WTC11 (cell line): ENCODE data around the gene SUMO1. TPM values are rescaled to one million over a fixed set of nuclear protein-coding genes. Genes with fewer than 3 reads are reported as not detected.

Experiments used
- ATAC-seq: fragments of 200-7000 bp; cut with Tn5 transposase; 2 replicates; pipeline ENCODE4 v1.10.0; 2021; ENCODE audit warnings: mild to moderate bottlenecking, moderate library complexity
- CTCF ChIA-PET: fragments of 300-600 bp; sonication (Branson Sonifier 250); formaldehyde crosslinking; loops from one replicate; lab custom pipeline; 2021; ENCODE audit warnings: antibody characterized with exemption; lab: Charles Lee
- POLR2A ChIA-PET: fragments of 350-600 bp; sonication (Branson Sonifier 250); formaldehyde crosslinking; loops from one replicate; lab custom pipeline; 2021; ENCODE audit warnings: antibody characterized with exemption; lab: Charles Lee
- DNase-seq: peaks from one replicate; pipeline ENCODE4 v3.0.0; 2021; ENCODE audit warnings: low spot score
- H3K27ac Mint-ChIP-seq: 2 replicates; pipeline ENCODE4 v1.8.0; 2021; ENCODE audit warnings: mixed read lengths
- H3K27me3 Mint-ChIP-seq: 2 replicates; pipeline ENCODE4 v1.8.0; 2021; ENCODE audit warnings: low read depth, mild to moderate bottlenecking, moderate library complexity, mixed read lengths
- H3K36me3 Mint-ChIP-seq: 2 replicates; pipeline ENCODE4 v1.8.0; 2021; ENCODE audit warnings: mixed read lengths
- H3K4me1 Mint-ChIP-seq: 2 replicates; pipeline ENCODE4 v1.8.0; 2022; ENCODE audit warnings: mixed read lengths
- H3K4me3 Mint-ChIP-seq: 2 replicates; pipeline ENCODE4 v1.8.0; 2021; ENCODE audit warnings: mild to moderate bottlenecking, moderate library complexity, mixed read lengths
- H3K9me3 Mint-ChIP-seq: 2 replicates; pipeline ENCODE4 v1.8.0; 2021; ENCODE audit warnings: mixed read lengths
- ATF6 ChIP-seq: sonication (generic); formaldehyde crosslinking; IDR thresholded peaks from 2 replicates; pipeline ENCODE4 v1.8.1; 2023; ENCODE audit warnings: mild to moderate bottlenecking, missing genetic modification reagents
- CBFB ChIP-seq: sonication (generic); formaldehyde crosslinking; IDR thresholded peaks from 2 replicates; pipeline ENCODE4 v1.8.1; 2022; ENCODE audit warnings: mild to moderate bottlenecking, low read depth, missing genetic modification reagents
- CREB1 ChIP-seq: sonication (generic); formaldehyde crosslinking; IDR thresholded peaks from 2 replicates; pipeline ENCODE4 v1.8.0; 2023; ENCODE audit warnings: mild to moderate bottlenecking, missing genetic modification reagents
- E2F1 ChIP-seq: sonication (generic); formaldehyde crosslinking; IDR thresholded peaks from 2 replicates; pipeline ENCODE4 v1.8.0; 2022; ENCODE audit warnings: mild to moderate bottlenecking, missing genetic modification reagents
- E2F4 ChIP-seq: sonication (generic); formaldehyde crosslinking; IDR thresholded peaks from 2 replicates; pipeline ENCODE4 v1.8.1; 2022; ENCODE audit warnings: low read depth, mild to moderate bottlenecking, moderate library complexity, missing genetic modification reagents, borderline replicate concordance
- ERG ChIP-seq: fragments of 250-450 bp; sonication (Bioruptor Pico); IDR thresholded peaks from 2 replicates; pipeline ENCODE4 v1.8.0; 2021; ENCODE audit warnings: mild to moderate bottlenecking
- FOXK1 ChIP-seq: sonication (generic); formaldehyde crosslinking; IDR thresholded peaks from 2 replicates; pipeline ENCODE4 v1.8.0; 2022; ENCODE audit warnings: mild to moderate bottlenecking, moderate library complexity, missing genetic modification reagents
- FOXP1 ChIP-seq: sonication (generic); formaldehyde crosslinking; IDR thresholded peaks from 2 replicates; pipeline ENCODE4 v1.8.0; 2022; ENCODE audit warnings: missing genetic modification reagents, mild to moderate bottlenecking, moderate library complexity, borderline replicate concordance
- GTF2I ChIP-seq: fragments of 250-450 bp; sonication (Bioruptor Pico); conservative IDR thresholded peaks from 2 replicates; pipeline ENCODE4 v1.4.0; 2021; ENCODE audit warnings: mild to moderate bottlenecking
- JAZF1 ChIP-seq: fragments of 250-450 bp; sonication (Bioruptor Pico); IDR thresholded peaks from 2 replicates; pipeline ENCODE4 v1.9.0; 2021; ENCODE audit warnings: moderate library complexity, mild to moderate bottlenecking, inconsistent platforms
- MYBL2 ChIP-seq: sonication (generic); formaldehyde crosslinking; IDR thresholded peaks from 2 replicates; pipeline ENCODE4 v1.8.1; 2023; ENCODE audit warnings: mild to moderate bottlenecking, moderate library complexity, missing genetic modification reagents
- NR2C2 ChIP-seq: sonication (generic); formaldehyde crosslinking; IDR thresholded peaks from 2 replicates; pipeline ENCODE4 v1.8.0; 2022; ENCODE audit warnings: mild to moderate bottlenecking, missing genetic modification reagents
- PRDM15 ChIP-seq: sonication (generic); formaldehyde crosslinking; IDR thresholded peaks from 2 replicates; pipeline ENCODE4 v1.8.0; 2022; ENCODE audit warnings: missing genetic modification reagents
- PREB ChIP-seq: sonication (generic); formaldehyde crosslinking; IDR thresholded peaks from 2 replicates; pipeline ENCODE4 v1.8.1; 2022; ENCODE audit warnings: mild to moderate bottlenecking, missing genetic modification reagents, moderate library complexity, borderline replicate concordance
- RORB ChIP-seq: fragments of 250-450 bp; sonication (Bioruptor Pico); IDR thresholded peaks from 2 replicates; pipeline ENCODE4 v1.9.0; 2021; ENCODE audit warnings: mild to moderate bottlenecking
- STAT6 ChIP-seq: sonication (generic); formaldehyde crosslinking; conservative IDR thresholded peaks from 2 replicates; pipeline ENCODE4 v1.8.1; 2023; ENCODE audit warnings: mild to moderate bottlenecking, low read depth, missing genetic modification reagents, moderate library complexity
- ZNF219 ChIP-seq: sonication (generic); formaldehyde crosslinking; IDR thresholded peaks from 2 replicates; pipeline ENCODE4 v1.8.0; 2023; ENCODE audit warnings: missing genetic modification reagents, mild to moderate bottlenecking, borderline replicate concordance
- ZNF423 ChIP-seq: fragments of 250-450 bp; sonication (Bioruptor Pico); IDR thresholded peaks from 2 replicates; pipeline ENCODE4 v2.1.2; 2022; ENCODE audit warnings: mild to moderate bottlenecking, moderate library complexity
- total RNA-seq: library from RNA; stranded (reverse); gene quantifications from 3 replicates; pipeline ENCODE4 v1.2.3, GENCODE V29; 2021

SUMO1 gene
- total RNA-seq, 1 experiment from 2014 or later = 172 TPM

- TF ChIP-seq ATF6 (no peak), PREB (CRISPR knock-in tag) (no peak), FOXP1 (no peak), CREB1 (CRISPR knock-in tag) (no peak), CBFB (CRISPR knock-in tag) (no peak), ERG (CRISPR knock-in tag) (no peak), E2F1 (no peak), GTF2I (CRISPR knock-in tag) (no peak), FOXK1 (no peak), ZNF219 (CRISPR knock-in tag) (no peak), NR2C2 (no peak), RORB (CRISPR knock-in tag) (no peak), STAT6 (CRISPR knock-in tag) (no peak), E2F4 (CRISPR knock-in tag) (no peak)
Observed at GRCh38 chr2:202165208-202165607, 73.2 kb downstream of the SUMO1 start (continued).

GRCh38 chr2:202164411-202164810 lies 74.0 kb downstream of the SUMO1 start:
- no peak overlapping the region for H3K4me3 Mint-ChIP-seq
- ATAC-seq = no peak
- H3K4me1 Mint-ChIP-seq = no peaks in the 10 kb centered on the region
- H3K27ac Mint-ChIP-seq = no peak overlapping the region
- no peaks in the 10 kb centered on the region for H3K27me3 Mint-ChIP-seq
- H3K9me3 Mint-ChIP-seq = no peaks in the 10 kb centered on the region
- POLR2A ChIA-PET = no interaction called here
- H3K36me3 Mint-ChIP-seq = no peaks in the 10 kb centered on the region
- CTCF ChIA-PET = interaction anchor here (1.1 to 1.5 kb wide), 2 partner anchors 11 to 15 kb away, joined by 3 read pairs; no protein-coding TSS in a partner anchor
- no peak for DNase-seq
- no peak for TF ChIP-seq FOXP1
- no peak for TF ChIP-seq GTF2I (CRISPR knock-in tag)
- TF ChIP-seq MYBL2 (CRISPR knock-in tag) = no peak
- TF ChIP-seq JAZF1 (CRISPR knock-in tag) = no peak
- TF ChIP-seq E2F4 (CRISPR knock-in tag) = no peak
- TF ChIP-seq ATF6 = no peak
- TF ChIP-seq PRDM15 = no peak
- TF ChIP-seq ZNF423 = no peak
